KG1 (cell line): ENCODE data around the gene NHS.

ENCODE experiments used
- DNase-seq: peaks from one replicate; lab custom pipeline; 2025; lab: John Stamatoyannopoulos, UW

Gene NHS

GRCh38 chrX:17588303-17588702 is 213.3 kb downstream of the NHS start:
- DNase-seq, result no peak

DNA sequence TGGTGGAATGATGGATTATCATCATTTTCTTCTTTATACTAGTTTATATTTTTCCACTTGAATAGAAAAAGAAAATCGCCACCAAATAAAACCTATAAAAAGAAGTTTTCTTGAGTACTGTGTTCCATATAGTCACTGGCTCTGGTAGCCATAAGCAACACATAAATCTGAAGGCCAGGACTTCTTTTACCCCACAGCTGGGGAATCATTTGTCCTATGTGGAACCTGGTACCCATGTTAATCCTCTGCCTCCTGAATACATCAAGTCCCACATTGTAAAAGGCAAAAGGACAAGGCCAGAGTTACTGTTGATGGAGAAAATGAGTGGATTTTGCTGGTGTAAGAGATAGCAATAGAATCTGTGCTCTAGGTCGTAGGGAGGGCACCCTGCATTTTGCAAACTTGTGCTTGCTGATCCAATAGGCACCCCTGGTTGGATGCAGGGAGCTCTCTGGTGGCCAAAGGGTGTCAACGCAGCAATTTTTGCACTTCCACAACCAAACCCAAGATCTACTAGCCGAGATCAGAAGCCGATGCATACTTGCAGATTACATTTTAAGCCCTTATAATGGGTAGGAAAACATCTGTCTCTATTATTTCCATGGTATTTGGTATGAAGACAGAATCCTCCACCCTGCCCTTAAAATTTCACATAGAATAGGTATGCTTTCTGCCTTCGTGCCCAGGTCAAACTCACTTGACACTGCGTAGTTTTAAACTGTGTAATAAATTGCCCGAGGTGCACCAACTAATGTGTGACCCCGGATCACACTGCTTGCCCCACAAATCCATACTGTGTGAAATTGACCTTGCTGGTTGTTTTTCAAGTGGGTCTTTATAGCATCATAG is 216.1 kb downstream of the NHS start:
- no peak for DNase-seq

DNA sequence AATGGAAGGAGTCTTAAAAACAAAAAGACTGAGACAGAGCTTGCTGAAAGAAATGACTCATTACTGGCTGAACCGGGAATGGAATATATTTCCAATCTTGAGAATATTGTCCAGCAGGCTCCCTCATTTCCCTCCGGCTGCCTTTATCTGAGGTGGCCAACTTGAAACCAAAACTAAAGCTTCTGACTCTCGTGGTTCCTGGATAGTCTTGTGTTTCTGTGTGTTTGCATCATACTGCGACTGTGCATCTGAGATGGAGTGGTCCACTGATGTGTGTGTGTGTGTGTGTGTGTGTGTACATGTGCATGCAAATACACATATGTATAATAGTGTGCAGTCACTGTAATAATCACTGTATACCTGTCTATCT is 216.7 kb downstream of the NHS start:
- no peak for DNase-seq

GRCh38 chrX:17592117-17592516 is 217.1 kb downstream of the NHS start:
- no peak for DNase-seq

DNA sequence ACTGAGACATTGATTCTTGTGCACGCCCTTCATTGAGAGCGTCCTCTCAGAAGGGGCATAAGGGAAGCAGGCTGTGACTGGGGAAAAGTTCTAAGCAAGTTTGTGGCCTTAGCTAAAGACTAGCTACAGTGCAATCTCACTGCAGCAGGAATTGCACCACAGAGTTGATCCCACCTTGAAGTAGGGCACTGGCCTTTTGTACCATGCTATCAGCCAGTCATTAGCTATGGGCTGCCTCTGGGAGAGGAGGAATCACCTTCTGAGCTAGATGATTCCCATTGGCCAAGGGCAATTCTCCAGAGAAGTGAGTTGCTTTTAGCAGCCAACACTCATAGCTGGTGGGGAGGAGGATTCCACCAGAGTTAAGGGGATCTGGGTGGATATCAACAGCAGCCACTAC is 219.7 kb downstream of the NHS start:
- DNase-seq, result no peak

DNA sequence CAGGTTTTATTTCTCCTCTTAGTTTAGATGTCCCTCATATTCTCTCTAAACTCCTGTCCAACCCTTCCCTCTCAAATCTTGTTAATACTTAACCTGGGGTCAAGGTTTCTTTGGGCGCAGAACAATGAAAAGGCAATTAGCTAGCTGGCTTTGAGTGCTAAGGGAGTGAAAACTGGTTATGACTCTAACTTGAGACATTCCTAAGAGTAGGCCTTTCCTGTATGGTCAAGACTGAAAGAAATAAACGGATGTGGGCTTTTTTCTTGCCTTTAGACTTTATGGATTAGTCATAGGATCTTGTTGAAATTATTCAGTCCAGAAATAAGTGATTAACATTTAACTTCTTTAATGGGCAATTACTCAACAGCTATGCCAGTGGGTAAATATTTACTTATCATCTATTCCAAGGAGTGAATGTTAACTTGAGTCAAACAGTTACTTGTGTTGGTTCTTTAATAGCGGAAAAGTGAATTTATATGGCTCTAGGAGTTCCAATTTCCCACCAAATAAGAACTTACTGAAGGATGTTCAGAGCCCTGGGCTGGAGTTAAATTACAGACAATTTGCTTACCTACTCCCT is 220.5 kb downstream of the NHS start:
- DNase-seq, result no peak

DNA sequence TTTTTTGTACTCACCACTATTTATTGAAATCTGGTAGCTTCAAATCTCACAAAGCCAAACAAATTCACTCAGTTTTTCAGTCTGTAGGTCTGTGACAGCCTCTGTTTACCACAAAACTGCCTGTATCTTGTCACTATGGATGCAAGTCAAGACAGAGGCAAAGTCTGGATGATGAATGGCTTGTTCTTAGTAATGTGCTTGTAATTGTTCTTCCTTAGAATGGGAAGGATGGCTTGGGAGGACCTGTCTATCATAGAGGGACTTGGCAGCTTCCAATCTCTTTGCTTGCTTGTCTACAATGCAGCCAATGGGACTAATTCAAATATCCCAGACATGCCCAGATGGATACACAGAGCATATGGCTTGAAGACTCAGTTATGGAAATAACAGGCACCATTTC is 221.1 kb downstream of the NHS start:
- DNase-seq, result no peak

- no peak for DNase-seq
Observed at GRCh38 chrX:17596546-17597205, 221.7 kb downstream of the NHS start.

- no peak for DNase-seq
Observed at GRCh38 chrX:17597327-17597726, 222.3 kb downstream of the NHS start.

DNA sequence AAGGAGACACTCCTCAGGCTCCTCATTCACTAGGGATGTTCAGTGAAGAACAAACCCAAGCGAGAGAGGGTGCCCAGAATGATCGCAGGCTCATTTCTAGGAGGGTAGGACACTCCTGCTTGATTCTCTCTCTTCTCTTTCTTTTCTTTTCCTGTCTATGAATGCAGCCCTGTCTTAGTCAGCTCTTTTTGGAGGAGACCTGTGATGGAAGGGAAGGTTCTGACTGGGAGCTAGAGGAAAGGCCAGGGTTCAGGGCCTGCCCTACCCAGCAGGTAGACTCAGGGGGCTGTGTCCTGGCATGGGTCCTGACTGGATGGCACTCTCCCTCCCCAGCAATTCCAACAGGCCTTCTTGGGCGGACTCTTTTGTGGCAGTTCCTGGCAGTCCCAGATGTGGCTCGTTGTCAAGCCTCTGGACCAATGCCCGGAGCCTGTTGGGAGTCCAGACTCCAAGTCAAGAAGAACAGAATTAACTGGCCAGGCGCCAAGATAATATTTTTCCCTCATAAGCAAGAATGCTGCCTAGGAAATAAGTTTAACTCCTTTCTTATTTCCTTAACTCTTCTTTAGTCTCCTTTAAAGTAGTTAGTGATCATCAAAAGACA is 222.9 kb downstream of the NHS start:
- DNase-seq, result no peak

GRCh38 chrX:17601441-17602200 is 226.6 kb downstream of the NHS start:
- DNase-seq, result no peak

DNA sequence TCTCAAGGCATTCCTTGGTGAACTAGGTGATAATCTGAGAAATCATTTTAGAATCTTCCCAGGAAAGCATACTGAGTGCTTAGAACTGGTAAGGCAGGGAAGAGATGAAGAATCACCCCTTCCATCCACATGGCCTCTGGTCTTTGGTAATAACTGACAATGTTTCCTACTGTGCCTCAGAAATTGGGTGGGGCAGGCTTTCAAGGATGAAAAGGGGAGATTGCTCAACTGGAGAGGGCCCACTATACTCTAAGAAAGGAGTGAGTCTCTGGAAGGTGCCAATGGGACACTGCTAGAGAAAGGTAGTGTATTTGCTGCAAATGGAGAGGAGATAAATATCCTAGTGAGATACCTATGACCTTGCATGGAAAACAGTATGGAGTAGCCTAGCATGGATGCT is 227.2 kb downstream of the NHS start:
- no peak for DNase-seq

DNA sequence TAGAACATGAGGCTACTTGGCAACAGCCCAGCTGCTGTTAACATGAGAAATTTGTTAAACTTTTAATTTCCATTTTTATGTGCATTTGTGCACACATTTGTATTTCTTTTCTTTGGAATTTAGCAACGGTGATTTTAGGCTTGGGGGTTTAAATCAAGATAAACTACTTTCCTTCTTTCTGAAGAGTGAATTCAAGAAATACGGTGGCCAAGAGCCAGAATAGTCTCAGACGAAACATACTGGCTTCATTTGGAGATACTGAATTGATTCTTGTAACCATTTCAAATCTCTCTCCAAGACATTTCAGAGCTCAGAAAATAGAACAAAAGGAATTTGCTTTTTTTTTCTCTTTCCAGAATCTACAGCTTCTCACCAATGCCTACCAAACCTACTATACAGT is 228.2 kb downstream of the NHS start:
- no peak for DNase-seq

DNA sequence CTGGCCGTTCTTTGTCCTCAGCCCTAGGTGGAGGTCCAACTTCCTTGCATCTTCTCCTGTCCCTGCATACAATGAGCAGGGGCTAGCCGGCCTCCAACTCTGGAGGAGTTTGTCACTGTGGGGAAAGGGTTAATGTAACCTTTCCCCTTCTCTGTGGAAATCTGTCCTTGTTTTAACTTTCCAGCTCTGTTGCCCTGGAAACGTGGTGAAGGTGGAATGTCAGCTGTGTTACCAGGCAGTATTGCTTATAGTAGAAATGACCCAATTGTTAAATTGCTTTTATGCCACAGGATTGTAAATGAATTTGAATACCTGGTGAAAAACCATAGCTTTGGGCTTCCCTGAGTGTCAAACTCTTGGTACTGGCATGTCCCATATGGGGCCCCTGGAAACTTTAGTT is 230.7 kb downstream of the NHS start:
- DNase-seq, result no peak

DNA sequence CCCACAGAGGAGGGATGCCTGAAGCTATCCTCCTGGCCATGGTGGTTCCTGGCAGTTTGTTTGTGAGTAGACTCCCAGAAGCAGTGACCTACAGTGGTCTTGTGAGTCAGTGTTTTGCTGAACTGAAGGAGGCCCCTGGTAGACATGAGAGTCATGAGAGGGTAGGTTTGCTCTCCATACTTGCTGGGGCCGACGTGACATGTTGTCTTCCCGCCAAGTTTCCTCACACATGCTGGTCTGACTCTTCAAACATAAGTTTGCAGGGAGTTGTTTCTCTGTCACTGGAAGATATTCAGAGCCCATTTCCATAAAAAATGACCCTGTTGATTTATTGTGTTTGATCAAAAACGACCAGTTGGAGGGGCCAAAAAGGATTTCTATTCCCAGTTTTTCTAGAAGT is 231.2 kb downstream of the NHS start:
- no peak for DNase-seq

DNA sequence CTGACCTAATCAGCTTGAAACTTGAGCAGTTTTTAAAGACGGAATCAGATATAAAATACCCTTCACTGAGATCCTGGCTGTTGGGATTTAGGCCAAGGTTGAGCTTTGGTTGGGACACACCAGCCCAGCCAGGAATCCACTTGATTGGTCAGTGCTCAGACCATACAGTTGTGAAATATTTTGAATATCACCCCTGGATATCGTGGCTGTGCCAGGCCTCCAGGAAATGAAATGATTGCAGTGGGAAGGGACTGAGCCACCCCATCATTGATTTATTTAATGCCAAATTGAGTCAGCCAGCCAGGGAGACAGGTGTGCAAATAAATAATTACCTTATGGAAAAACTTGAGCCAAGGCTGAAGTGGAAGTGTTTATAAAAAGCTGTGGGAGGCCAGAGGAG is 233.9 kb downstream of the NHS start:
- no peak for DNase-seq

- DNase-seq, result no peak
Observed at GRCh38 chrX:17610788-17611187, 235.8 kb downstream of the NHS start.

GRCh38 chrX:17613979-17614588 is 239.1 kb downstream of the NHS start:
- no peak for DNase-seq

- DNase-seq, result no peak
Observed at GRCh38 chrX:17616936-17617335, 241.9 kb downstream of the NHS start.

DNA sequence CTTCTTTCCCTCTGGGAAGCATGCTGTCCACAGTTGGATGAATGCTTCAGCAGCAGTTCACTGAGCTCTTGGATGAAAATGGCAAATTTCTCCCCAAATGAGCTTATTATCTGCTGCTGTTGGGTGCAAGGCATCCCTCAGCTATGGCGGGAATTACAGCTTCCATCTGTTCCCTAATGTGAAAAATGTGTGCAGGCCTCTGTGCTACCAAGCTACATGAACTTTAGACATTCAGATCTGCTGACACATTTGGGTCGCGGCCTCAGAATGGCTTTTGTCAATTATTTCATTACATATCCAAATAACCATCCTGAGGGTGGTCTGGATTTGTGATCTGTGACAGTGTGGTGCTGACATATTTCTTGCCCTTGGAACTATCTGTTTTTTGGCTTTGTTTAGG is 242.8 kb downstream of the NHS start:
- no peak for DNase-seq

GRCh38 chrX:17621566-17622270 is 246.7 kb downstream of the NHS start:
- DNase-seq, result no peak
